Activated naive CD4-positive, alpha-beta T cell treated with anti-CD3 and anti-CD28 coated beads, Interleukin-2, amount 10 ng/mL, durations not matched to agents 7 days and 5 days (primary cell): ENCODE data around the gene INIP.

Experiments used
- CTCF ChIA-PET: fragments of 350-600 bp; sonication (Branson Sonifier 250); formaldehyde crosslinking; loops from one replicate; lab custom pipeline; 2021; ENCODE audit warnings: antibody characterized with exemption; lab: Charles Lee
- DNase-seq: peaks from one replicate; pipeline ENCODE4 v3.0.0-alpha.2; 2020
- H3K27ac Mint-ChIP-seq: one replicate; pipeline ENCODE4 v1.8.0; 2021; ENCODE audit warnings: mild to moderate bottlenecking, moderate library complexity, mixed read lengths
- H3K27me3 Mint-ChIP-seq: one replicate; pipeline ENCODE4 v1.8.0; 2021; ENCODE audit warnings: mild to moderate bottlenecking, mixed read lengths
- H3K36me3 Mint-ChIP-seq: one replicate; pipeline ENCODE4 v1.8.0; 2021; ENCODE audit warnings: mixed read lengths
- H3K4me1 Mint-ChIP-seq: one replicate; pipeline ENCODE4 v1.8.0; 2021; ENCODE audit warnings: mixed read lengths
- H3K4me3 Mint-ChIP-seq: one replicate; pipeline ENCODE4 v1.8.0; 2021; ENCODE audit warnings: mild to moderate bottlenecking, moderate library complexity, mixed read lengths
- H3K9me3 Mint-ChIP-seq: one replicate; pipeline ENCODE4 v1.8.0; 2021; ENCODE audit warnings: mixed read lengths

Gene INIP, protein sequence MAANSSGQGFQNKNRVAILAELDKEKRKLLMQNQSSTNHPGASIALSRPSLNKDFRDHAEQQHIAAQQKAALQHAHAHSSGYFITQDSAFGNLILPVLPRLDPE

DNA sequence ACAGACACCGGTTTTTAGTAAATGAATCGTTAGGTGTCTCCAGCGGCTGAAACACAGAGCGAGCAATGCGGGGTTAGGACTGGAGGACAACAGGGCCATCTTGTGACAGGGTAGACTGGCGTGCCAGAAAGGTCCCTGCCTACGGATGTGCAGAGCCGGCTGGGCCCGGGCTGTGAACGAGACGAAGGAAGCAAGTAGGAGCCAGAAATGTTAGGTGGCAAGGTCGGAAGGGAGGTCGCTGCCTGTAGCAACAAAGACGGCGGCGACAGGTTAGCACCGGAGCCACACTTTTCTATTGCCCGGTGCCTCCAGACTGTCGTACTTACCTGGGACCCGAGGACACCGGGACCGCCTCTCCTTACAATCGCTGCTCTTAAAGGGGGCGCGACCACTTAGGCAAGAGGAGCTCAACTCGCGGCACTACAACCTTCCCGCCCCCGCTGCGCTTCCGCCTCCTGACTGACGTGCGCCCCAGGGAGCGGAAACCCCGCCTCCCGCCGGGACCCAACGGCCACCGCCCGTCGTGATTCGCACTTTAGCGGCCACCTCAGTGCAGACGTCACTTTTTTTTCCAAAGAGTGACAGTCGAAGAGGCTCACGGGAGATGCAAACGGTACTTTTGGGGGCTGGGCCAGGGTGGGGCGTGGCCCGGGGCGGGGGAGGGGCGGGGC lies at the start of gene INIP:
INIP (minus strand) TSS at position 457 of the 671 bp plus-strand sequence. CDS start 1,632 bp downstream, outside the sequence.
- CTCF ChIA-PET = interaction anchor here (0.6 to 2.6 kb wide), 11 partner anchors 10 to 277 kb away, joined by 3 to 13 read pairs (median 4); partner anchors contain the start of gene SNX30
- H3K4me1 Mint-ChIP-seq = peaks cover 27% of the 10 kb centered on the region
- H3K27me3 Mint-ChIP-seq = no peaks in the 10 kb centered on the region
- peak; percentile 99 for DNase-seq
- peak within 1 kb of the TSS; percentile 84 for H3K4me3 Mint-ChIP-seq
- H3K27ac Mint-ChIP-seq = peak within 1 kb of the TSS; percentile 98
- peaks cover 10% of the 10 kb centered on the region for H3K36me3 Mint-ChIP-seq
- H3K9me3 Mint-ChIP-seq = no peaks in the 10 kb centered on the region

DNA sequence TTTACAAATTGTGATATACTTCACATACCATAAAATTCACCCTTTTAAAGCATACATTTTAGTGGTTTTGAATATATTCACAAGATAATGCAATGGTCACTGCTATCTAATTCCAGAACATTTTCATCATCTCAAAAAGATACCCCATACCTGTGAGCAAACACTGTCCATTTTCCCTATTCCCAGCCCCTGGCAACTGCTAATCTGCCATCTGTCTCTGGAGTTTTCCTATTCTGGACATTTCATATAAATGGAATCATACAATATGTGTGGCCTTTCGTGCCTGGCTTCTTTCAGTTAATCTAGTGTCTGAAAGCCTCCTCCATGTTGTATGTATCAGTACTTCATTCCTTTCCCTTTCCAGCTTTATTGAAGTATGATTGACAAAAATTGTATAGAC lies 47.4 kb upstream of the INIP start:
- H3K9me3 Mint-ChIP-seq = peaks cover 8% of the 10 kb centered on the region
- H3K27ac Mint-ChIP-seq = no peak overlapping the region
- CTCF ChIA-PET = interaction anchor here (0.6 kb wide), 1 partner anchor 60 kb away, joined by 3 read pairs; no protein-coding TSS in a partner anchor
- peaks cover 4% of the 10 kb centered on the region for H3K4me1 Mint-ChIP-seq
- no peak for DNase-seq
- no peak overlapping the region for H3K4me3 Mint-ChIP-seq
- H3K36me3 Mint-ChIP-seq = peaks cover 17% of the 10 kb centered on the region
- H3K27me3 Mint-ChIP-seq = no peaks in the 10 kb centered on the region

DNA sequence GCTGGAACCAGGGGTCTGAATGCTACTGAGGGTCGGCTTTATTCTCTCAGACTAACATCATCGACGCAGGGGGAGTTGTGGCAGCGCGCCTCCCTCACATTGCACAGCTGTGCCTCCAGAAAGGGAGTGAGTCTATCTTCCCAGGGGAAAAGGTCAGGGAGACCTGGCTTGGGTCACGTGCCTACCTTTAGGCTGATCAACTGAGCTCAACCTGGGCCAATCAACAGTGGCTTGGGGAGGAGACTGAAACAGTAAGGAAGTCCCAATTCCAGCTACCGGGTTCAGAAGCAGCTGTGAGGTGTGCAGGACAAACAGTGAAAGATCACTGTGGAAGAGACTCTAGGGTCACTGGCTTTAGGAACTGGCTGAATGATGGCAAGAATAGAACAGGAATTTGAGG lies 46.9 kb upstream of the INIP start:
- no peak for DNase-seq
- Mint-ChIP-seq H3K4me1 (peaks cover 6% of the 10 kb centered on the region), H3K27me3 (no peaks in the 10 kb centered on the region), H3K36me3 (peaks cover 16% of the 10 kb centered on the region), H3K9me3 (peaks cover 8% of the 10 kb centered on the region), H3K27ac (no peak overlapping the region), H3K4me3 (no peak overlapping the region)
- CTCF ChIA-PET = no interaction called here

GRCh38 chr9:112764344-112764743 lies 46.4 kb upstream of the INIP start:
- H3K27me3 Mint-ChIP-seq = no peaks in the 10 kb centered on the region
- peaks cover 15% of the 10 kb centered on the region for H3K36me3 Mint-ChIP-seq
- CTCF ChIA-PET = interaction anchor here (0.6 kb wide), 1 partner anchor 25 kb away, joined by 3 read pairs; no protein-coding TSS in a partner anchor
- H3K4me1 Mint-ChIP-seq = peaks cover 5% of the 10 kb centered on the region
- no peak overlapping the region for H3K27ac Mint-ChIP-seq
- DNase-seq = no peak
- peaks cover 8% of the 10 kb centered on the region for H3K9me3 Mint-ChIP-seq
- no peak overlapping the region for H3K4me3 Mint-ChIP-seq

- peaks cover 16% of the 10 kb centered on the region for H3K36me3 Mint-ChIP-seq
Measured at GRCh38 chr9:112762726-112763518, 45.0 kb upstream of the INIP start.

DNA sequence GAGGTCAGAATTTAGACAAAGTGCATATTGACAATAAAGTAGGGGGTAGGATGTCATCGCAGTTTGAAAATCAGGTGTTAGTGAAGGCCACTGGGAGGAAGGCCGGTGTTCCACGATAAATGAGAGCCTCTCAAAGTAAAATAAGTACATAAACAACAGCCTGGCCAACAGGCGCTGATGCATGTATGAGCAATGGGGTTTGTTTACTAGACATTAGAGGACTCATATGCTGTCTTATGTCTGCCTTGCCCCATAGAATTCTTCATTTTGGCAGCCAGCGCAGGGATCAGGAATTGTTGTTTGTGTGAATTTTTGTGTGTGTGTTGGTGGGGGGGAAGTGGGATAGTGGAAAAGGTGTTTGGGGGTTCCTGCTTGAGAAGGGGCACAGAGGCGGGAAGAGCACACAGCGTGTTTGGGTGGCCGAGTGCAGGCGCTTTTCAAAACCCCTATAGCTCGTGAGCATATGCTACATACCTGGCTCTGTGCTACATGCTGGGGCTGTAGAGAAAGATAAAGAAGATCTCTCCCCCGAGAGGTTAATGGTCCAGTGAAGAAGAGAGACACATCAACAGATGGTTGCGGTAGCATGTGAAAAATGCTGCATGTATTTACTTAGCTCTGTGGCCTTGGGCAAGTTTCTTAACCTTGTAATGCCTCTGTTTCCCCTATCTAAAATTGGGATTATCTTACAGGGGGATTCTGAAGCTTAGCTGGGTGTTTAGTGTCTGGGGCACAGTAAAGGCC lies 44.2 kb upstream of the INIP start:
- DNase-seq = no peak
- Mint-ChIP-seq H3K36me3 (peaks cover 23% of the 10 kb centered on the region), H3K27me3 (no peaks in the 10 kb centered on the region), H3K9me3 (peaks cover 8% of the 10 kb centered on the region), H3K4me1 (peaks cover 24% of the 10 kb centered on the region), H3K4me3 (no peak overlapping the region), H3K27ac (no peak overlapping the region)
- CTCF ChIA-PET = no interaction called here

More at GRCh38 chr9:112762726-112763518, 45.0 kb upstream of the INIP start:
- peaks cover 15% of the 10 kb centered on the region for H3K4me1 Mint-ChIP-seq
- no peak overlapping the region for H3K27ac Mint-ChIP-seq
- H3K4me3 Mint-ChIP-seq = no peak overlapping the region
- H3K9me3 Mint-ChIP-seq = peaks cover 8% of the 10 kb centered on the region
- H3K27me3 Mint-ChIP-seq = no peaks in the 10 kb centered on the region
- no peak for DNase-seq
- CTCF ChIA-PET = interaction anchor here (0.5 kb wide), 1 partner anchor 799 kb away, joined by 4 read pairs; no protein-coding TSS in a partner anchor

DNA sequence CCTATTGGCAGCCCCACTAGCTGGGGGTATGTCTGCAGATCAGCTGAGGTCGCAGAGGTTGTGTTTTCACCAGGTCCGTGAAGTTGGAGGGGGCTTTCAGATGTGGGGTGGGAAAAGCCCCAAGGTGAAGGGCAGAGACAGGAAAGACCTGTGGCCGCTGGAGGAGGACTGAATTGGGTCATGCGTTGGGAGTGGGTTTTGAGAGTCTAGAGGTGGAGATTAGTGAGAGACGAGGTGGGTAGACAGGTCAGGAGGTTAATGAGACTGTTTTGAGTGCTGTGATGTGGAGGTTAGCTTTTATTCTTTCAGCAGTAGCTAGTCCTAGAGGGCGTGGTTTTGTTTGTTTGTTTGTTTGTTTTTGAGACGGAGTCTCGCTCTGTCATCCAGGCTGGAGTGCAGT lies 42.9 kb upstream of the INIP start:
- Mint-ChIP-seq H3K4me3 (no peak overlapping the region), H3K27ac (no peak overlapping the region), H3K9me3 (no peaks in the 10 kb centered on the region), H3K36me3 (peaks cover 22% of the 10 kb centered on the region), H3K27me3 (no peaks in the 10 kb centered on the region), H3K4me1 (peaks cover 32% of the 10 kb centered on the region)
- no peak for DNase-seq
- CTCF ChIA-PET = no interaction called here

DNA sequence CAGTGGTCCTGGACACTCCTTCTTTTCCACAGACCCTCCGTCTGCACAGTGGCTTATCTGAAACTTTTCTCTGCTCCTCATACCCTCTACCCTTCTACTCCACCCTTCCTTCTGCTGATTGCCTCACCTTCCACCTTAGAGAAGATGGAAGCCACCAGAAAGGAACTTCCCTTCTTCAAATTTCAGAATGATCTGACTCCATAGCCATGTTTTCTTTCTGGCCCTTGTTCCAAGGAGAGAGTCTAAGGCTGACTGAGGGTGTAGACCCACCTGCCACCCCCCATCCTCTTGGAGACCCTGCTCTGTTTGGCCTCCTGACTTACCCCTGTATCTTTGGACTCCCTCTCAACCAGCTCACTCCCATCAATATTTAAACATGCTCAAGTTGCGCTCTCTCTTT lies 40.0 kb upstream of the INIP start:
- CTCF ChIA-PET = no interaction called here
- no peaks in the 10 kb centered on the region for H3K27me3 Mint-ChIP-seq
- no peak overlapping the region for H3K27ac Mint-ChIP-seq
- peaks cover 61% of the 10 kb centered on the region for H3K4me1 Mint-ChIP-seq
- peaks cover 30% of the 10 kb centered on the region for H3K36me3 Mint-ChIP-seq
- no peaks in the 10 kb centered on the region for H3K9me3 Mint-ChIP-seq
- no peak for DNase-seq
- no peak overlapping the region for H3K4me3 Mint-ChIP-seq

DNA sequence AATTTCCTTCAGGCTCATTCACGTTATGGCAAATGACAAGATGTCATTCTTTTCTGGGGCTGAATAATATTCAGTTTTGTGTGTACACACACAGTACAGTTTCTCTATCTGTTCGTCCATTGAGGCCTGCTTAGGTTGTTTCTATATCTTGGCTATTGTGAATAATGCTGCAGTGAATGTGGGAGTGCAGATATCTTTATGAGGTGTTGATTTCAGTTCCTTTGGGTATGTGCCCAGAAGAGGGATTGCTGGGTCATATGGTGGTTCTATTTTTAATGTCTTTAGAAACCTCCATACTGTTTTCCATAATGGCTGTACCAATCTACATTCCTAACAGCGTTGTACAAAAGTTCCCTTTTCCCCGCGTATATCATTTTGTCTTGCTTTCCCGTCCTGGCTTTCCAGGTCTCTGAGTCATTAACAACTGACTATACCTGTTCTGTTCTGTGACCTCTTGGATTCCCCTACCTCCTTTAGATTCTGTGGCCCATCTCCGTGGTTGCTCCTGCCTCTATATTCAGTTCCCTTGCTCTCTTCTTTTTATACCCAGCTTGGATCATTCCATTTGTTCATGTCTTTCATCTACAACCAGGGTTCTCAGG lies 39.5 kb upstream of the INIP start:
- Mint-ChIP-seq H3K36me3 (peaks cover 30% of the 10 kb centered on the region), H3K27ac (no peak overlapping the region), H3K4me1 (peaks cover 67% of the 10 kb centered on the region), H3K4me3 (no peak overlapping the region), H3K27me3 (no peaks in the 10 kb centered on the region), H3K9me3 (no peaks in the 10 kb centered on the region)
- no peak for DNase-seq
- CTCF ChIA-PET = no interaction called here

GRCh38 chr9:112755675-112756074 lies 37.8 kb upstream of the INIP start:
- H3K9me3 Mint-ChIP-seq = no peaks in the 10 kb centered on the region
- H3K4me1 Mint-ChIP-seq = peaks cover 79% of the 10 kb centered on the region
- H3K27ac Mint-ChIP-seq = no peak overlapping the region
- DNase-seq = no peak
- H3K27me3 Mint-ChIP-seq = peaks cover 5% of the 10 kb centered on the region
- H3K4me3 Mint-ChIP-seq = no peak overlapping the region
- H3K36me3 Mint-ChIP-seq = peaks cover 32% of the 10 kb centered on the region
- CTCF ChIA-PET = interaction anchor here (0.6 kb wide), 1 partner anchor 22 kb away, joined by 3 read pairs; no protein-coding TSS in a partner anchor

DNA sequence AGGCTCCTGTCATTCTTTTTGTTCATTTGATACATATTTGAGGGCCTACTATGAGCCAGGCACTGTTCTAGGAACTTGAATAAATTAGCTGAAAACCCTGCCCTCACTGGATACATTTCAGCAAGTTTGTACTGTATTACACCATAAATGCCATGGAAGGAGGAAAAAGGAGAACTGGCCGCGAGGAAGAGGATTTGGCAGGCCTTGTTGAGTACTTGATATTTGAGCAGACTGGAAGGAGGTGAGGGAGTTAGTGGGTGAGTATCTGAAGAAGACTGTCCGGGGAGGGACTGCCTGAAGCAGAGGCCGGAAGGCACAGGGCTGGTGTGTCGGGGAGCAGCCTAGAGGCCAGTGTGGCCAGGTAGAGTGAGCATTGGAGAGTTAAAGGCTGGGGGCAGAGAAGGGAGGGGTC lies 37.1 kb upstream of the INIP start:
- CTCF ChIA-PET = no interaction called here
- Mint-ChIP-seq H3K4me1 (peaks cover 82% of the 10 kb centered on the region), H3K9me3 (no peaks in the 10 kb centered on the region), H3K4me3 (peak overlapping the region; percentile 13), H3K27ac (peak overlapping the region; percentile 83), H3K36me3 (peaks cover 32% of the 10 kb centered on the region), H3K27me3 (peaks cover 5% of the 10 kb centered on the region)
- no peak for DNase-seq

- Mint-ChIP-seq H3K36me3 (peaks cover 32% of the 10 kb centered on the region), H3K4me3 (peak overlapping the region; percentile 13), H3K27me3 (peaks cover 5% of the 10 kb centered on the region), H3K27ac (peak overlapping the region; percentile 83), H3K4me1 (peaks cover 83% of the 10 kb centered on the region), H3K9me3 (no peaks in the 10 kb centered on the region)
- peak; percentile 57 for DNase-seq
- CTCF ChIA-PET = no interaction called here
Measured at GRCh38 chr9:112754578-112754977, 36.7 kb upstream of the INIP start.

- peaks cover 83% of the 10 kb centered on the region for H3K4me1 Mint-ChIP-seq
- no peak overlapping the region for H3K4me3 Mint-ChIP-seq
Measured at GRCh38 chr9:112753725-112754124, 35.8 kb upstream of the INIP start.

More at GRCh38 chr9:112753725-112754124, 35.8 kb upstream of the INIP start:
- no peak for DNase-seq
- Mint-ChIP-seq H3K36me3 (peaks cover 28% of the 10 kb centered on the region), H3K9me3 (no peaks in the 10 kb centered on the region), H3K27me3 (peaks cover 5% of the 10 kb centered on the region), H3K27ac (peak overlapping the region; percentile 22)
- CTCF ChIA-PET = interaction anchor here (0.9 to 1.5 kb wide), 2 partner anchors 36 to 66 kb away, joined by 3 to 5 read pairs; partner anchors contain the start of gene INIP
